GM12891 (cell line): ENCODE results near the gene LAMTOR4.

ENCODE experiments used
- PAX5 ChIP-seq: IDR thresholded peaks from 2 replicates; pipeline ENCODE4 v1.6.1; 2011; ENCODE audit warnings: low read length, moderate library complexity, mild to moderate bottlenecking; ENCODE audit not compliant: insufficient read depth, severe bottlenecking
- POLR2A ChIP-seq: IDR thresholded peaks from 2 replicates; pipeline ENCODE4 v1.6.1; 2011; ENCODE audit warnings: low read depth, low read length, control low read depth
- POLR2AphosphoS5 ChIP-seq: IDR thresholded peaks from 2 replicates; pipeline ENCODE4 v1.6.1; 2011; ENCODE audit warnings: low read depth, low read length, control low read depth
- POU2F2 ChIP-seq: IDR thresholded peaks from 2 replicates; pipeline ENCODE4 v1.6.1; 2011; ENCODE audit warnings: low read depth, mild to moderate bottlenecking, control low read depth, low read length, moderate library complexity

- no peak for TF ChIP-seq POLR2A
- TF ChIP-seq POLR2AphosphoS5, result no peak
- no peak for TF ChIP-seq PAX5
- no peak for TF ChIP-seq POU2F2
Observed at GRCh38 chr7:100111914-100112313, 36.8 kb upstream of the LAMTOR4 start.
